GM12872 (cell line): Measurements from ENCODE around the gene GTF3C2.
A peak's percentile ranks its signal among the peaks of the same experiment; 100 is the strongest.

Source experiments
- CTCF ChIP-seq: IDR thresholded peaks from 3 replicates; pipeline ENCODE4 v1.5.1; 2011; ENCODE audit warnings: low read depth, mild to moderate bottlenecking, low read length, moderate library complexity; ENCODE audit not compliant: insufficient read depth

GTF3C2 gene

GRCh38 chr2:27380626-27381545, 24.3 kb upstream of the GTF3C2 start, which contains the start of gene ZNF513:
Gene ZNF513, minus strand, starts transcription at chr2:27380734. Its CDS starts 208 bp downstream, at chr2:27380526.
- no peak for TF ChIP-seq CTCF

GRCh38 chr2:27379836-27380625, 23.5 kb upstream of the GTF3C2 start:
- TF ChIP-seq CTCF = no peak

- no peak for TF ChIP-seq CTCF
Measured at GRCh38 chr2:27379383-27379835, 22.8 kb upstream of the GTF3C2 start.

- no peak for TF ChIP-seq CTCF
Measured at GRCh38 chr2:27378809-27379290, 22.3 kb upstream of the GTF3C2 start.

- peak; percentile 28; the same call in 1 of the 3 replicates for TF ChIP-seq CTCF
Measured at GRCh38 chr2:27378096-27378808, 21.7 kb upstream of the GTF3C2 start.

- TF ChIP-seq CTCF = no peak
Measured at GRCh38 chr2:27377618-27378095, 21.1 kb upstream of the GTF3C2 start.
